Activated CD4-positive, alpha-beta memory T cell treated with anti-CD3 and anti-CD28 coated beads, Interleukin-2, amount 10 ng/mL, durations not matched to agents 7 days and 5 days (primary cell): Measurements from ENCODE around the gene GPR89B. TPM values are rescaled to one million over a fixed set of nuclear protein-coding genes. Genes with fewer than 3 reads are reported as not detected.
A peak's percentile ranks its signal among the peaks of the same experiment; 100 is the strongest.
"Not testable (repeated sequence)": the region's sequence is repeated elsewhere in the genome, so short reads cannot be mapped to it uniquely, and the experiment has no call there.

Experiments used
- CTCF ChIA-PET: fragments of 350-600 bp; sonication (Branson Sonifier 250); formaldehyde crosslinking; loops from one replicate; lab custom pipeline; 2021; ENCODE audit warnings: antibody characterized with exemption, inconsistent platforms; lab: Charles Lee
- POLR2A ChIA-PET: fragments of 350-600 bp; sonication (Branson Sonifier 250); formaldehyde crosslinking; loops from one replicate; lab custom pipeline; 2021; ENCODE audit warnings: antibody characterized with exemption; lab: Charles Lee
- DNase-seq: peaks from one replicate; pipeline ENCODE4 v3.0.0-alpha.2; 2020
- H3K27ac Mint-ChIP-seq: one replicate; pipeline ENCODE4 v1.8.0; 2021; ENCODE audit warnings: mild to moderate bottlenecking, mixed read lengths
- H3K27me3 Mint-ChIP-seq: one replicate; pipeline ENCODE4 v1.8.0; 2021; ENCODE audit warnings: mixed read lengths
- H3K36me3 Mint-ChIP-seq: one replicate; pipeline ENCODE4 v1.8.0; 2021; ENCODE audit warnings: low read depth, mixed read lengths
- H3K4me1 Mint-ChIP-seq: one replicate; pipeline ENCODE4 v1.8.0; 2021; ENCODE audit warnings: mixed read lengths
- H3K4me3 Mint-ChIP-seq: one replicate; pipeline ENCODE4 v1.8.0; 2021; ENCODE audit warnings: mild to moderate bottlenecking, mixed read lengths
- H3K9me3 Mint-ChIP-seq: one replicate; pipeline ENCODE4 v1.8.0; 2021; ENCODE audit warnings: mixed read lengths
- total RNA-seq, 2 experiments: library from RNA; stranded (reverse); gene quantifications; one replicate each; pipeline ENCODE4 v1.2.3, GENCODE V29; 2021

The GPR89B gene
- total RNA-seq, 2 experiments from 2014 or later: 23.8 to 25.7 TPM

- H3K27ac Mint-ChIP-seq, POLR2A ChIA-PET, H3K9me3 Mint-ChIP-seq, H3K36me3 Mint-ChIP-seq, CTCF ChIA-PET, DNase-seq: not testable (repeated sequence)
- peaks cover 37% of the 10 kb centered on the region for H3K27me3 Mint-ChIP-seq
- peak overlapping the region; percentile 7 for H3K4me3 Mint-ChIP-seq
- H3K4me1 Mint-ChIP-seq: peaks cover 12% of the 10 kb centered on the region
Observed at GRCh38 chr1:148014289-148015200, 86.3 kb downstream of the GPR89B start.

DNA sequence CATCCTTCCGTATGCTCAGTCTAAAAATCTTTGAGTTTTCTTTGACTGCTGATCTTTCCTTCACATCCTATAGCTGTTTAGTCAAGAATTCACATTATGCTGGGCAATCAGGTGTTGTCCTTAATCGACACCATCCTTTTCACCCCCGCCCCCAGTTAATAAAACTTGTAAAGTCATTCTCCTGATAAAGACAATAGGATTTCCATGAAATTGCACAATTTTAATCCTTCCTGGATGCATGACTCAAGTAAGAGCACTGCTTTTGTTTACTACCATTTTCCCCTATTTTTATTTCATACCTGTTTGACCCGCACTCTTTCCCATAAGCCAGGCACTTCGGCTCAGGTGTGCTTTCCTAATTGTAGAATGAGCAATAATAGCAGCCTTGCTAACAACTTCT, 96.7 kb downstream of the GPR89B start:
- H3K27ac Mint-ChIP-seq, DNase-seq, H3K27me3 Mint-ChIP-seq, H3K9me3 Mint-ChIP-seq, CTCF ChIA-PET, H3K4me1 Mint-ChIP-seq, POLR2A ChIA-PET, H3K36me3 Mint-ChIP-seq, H3K4me3 Mint-ChIP-seq: not testable (repeated sequence)

DNA sequence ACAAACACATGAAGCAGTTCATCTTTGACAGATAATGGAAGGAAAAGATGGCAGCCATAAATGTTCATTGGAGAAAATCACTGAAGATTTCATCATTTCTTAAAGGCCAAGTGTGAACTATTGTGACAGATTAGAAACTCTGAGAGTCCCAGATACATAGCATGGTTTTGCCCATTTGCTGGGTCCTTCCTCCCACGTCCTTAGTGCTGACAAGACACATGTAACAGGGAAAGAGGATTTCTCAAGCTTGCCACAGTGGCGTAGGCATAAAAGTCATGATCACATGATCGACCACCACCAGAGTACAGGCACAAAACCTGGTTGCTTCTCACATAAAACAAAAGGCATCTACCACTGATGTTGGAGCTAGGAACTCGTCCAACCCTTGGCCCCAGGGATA, 98.8 kb downstream of the GPR89B start:
- H3K27me3 Mint-ChIP-seq, CTCF ChIA-PET, H3K9me3 Mint-ChIP-seq, H3K36me3 Mint-ChIP-seq, POLR2A ChIA-PET, DNase-seq, H3K4me1 Mint-ChIP-seq, H3K4me3 Mint-ChIP-seq, H3K27ac Mint-ChIP-seq: not testable (repeated sequence)

- H3K27me3 Mint-ChIP-seq: peaks cover 11% of the 10 kb centered on the region
- H3K27ac Mint-ChIP-seq, CTCF ChIA-PET, H3K4me3 Mint-ChIP-seq, H3K4me1 Mint-ChIP-seq, H3K9me3 Mint-ChIP-seq, POLR2A ChIA-PET, DNase-seq, H3K36me3 Mint-ChIP-seq: not testable (repeated sequence)
Observed at GRCh38 chr1:148032247-148032646, 104.0 kb downstream of the GPR89B start.

DNA sequence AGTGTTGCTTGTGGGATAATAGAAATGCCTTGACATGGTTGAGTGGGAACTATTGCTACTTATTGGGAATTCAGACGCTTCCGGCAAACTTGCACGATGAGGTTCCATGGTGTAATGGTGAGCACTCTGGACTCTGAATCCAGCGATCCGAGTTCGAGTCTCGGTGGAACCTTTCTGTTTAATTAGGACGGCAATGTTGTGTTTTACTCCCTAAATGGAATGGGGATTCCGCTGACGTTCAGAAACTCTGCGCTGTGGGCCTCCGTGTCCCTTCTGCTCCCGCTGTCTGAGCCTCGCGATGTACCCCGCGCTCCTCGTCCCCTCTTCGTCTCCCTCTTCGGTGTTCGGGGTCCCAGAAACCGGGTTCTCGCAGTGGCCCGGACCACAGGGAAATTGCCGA, 104.5 kb downstream of the GPR89B start:
- CTCF ChIA-PET, H3K4me3 Mint-ChIP-seq, H3K9me3 Mint-ChIP-seq, H3K4me1 Mint-ChIP-seq, POLR2A ChIA-PET, H3K27ac Mint-ChIP-seq, H3K36me3 Mint-ChIP-seq, DNase-seq: not testable (repeated sequence)
- H3K27me3 Mint-ChIP-seq: peaks cover 11% of the 10 kb centered on the region

GRCh38 chr1:148033147-148033546, 104.9 kb downstream of the GPR89B start:
- CTCF ChIA-PET, POLR2A ChIA-PET, H3K4me1 Mint-ChIP-seq, H3K4me3 Mint-ChIP-seq, H3K9me3 Mint-ChIP-seq, H3K27ac Mint-ChIP-seq, H3K36me3 Mint-ChIP-seq, DNase-seq: not testable (repeated sequence)
- H3K27me3 Mint-ChIP-seq: peaks cover 11% of the 10 kb centered on the region

- H3K36me3 Mint-ChIP-seq, H3K4me1 Mint-ChIP-seq, H3K9me3 Mint-ChIP-seq, CTCF ChIA-PET, DNase-seq: not testable (repeated sequence)
- Mint-ChIP-seq H3K27me3 (peaks cover 11% of the 10 kb centered on the region), H3K27ac (peak overlapping the region; percentile 91), H3K4me3 (peak overlapping the region; percentile 78)
- POLR2A ChIA-PET: interaction anchor here (0.7 to 1.9 kb wide), 12 partner anchors 23 to 958 kb away, joined by 3 to 20 read pairs (median 4); partner anchors contain the start of gene ACP6
Observed at GRCh38 chr1:148037850-148038461, 109.7 kb downstream of the GPR89B start.

GRCh38 chr1:148038462-148039333, 110.5 kb downstream of the GPR89B start:
- H3K27ac Mint-ChIP-seq: peak overlapping the region; percentile 91
- CTCF ChIA-PET, H3K36me3 Mint-ChIP-seq, H3K9me3 Mint-ChIP-seq, H3K27me3 Mint-ChIP-seq, H3K4me1 Mint-ChIP-seq: not testable (repeated sequence)
- peak overlapping the region; percentile 78 for H3K4me3 Mint-ChIP-seq
- POLR2A ChIA-PET: interaction anchor here (0.6 to 1.9 kb wide), 14 partner anchors 22 to 958 kb away, joined by 3 to 20 read pairs (median 4); partner anchors contain the start of genes ACP6 and CHD1L
- peak; percentile 82 for DNase-seq

Other genes starting within 250 kb of the GPR89B start
- gene GJA5, start 167.8 kb upstream of the GPR89B start, total RNA-seq: not detected
- not detected for gene GJA8, start 25.6 kb upstream of the GPR89B start, total RNA-seq
- gene NBPF11, start 223.9 kb downstream of the GPR89B start, total RNA-seq: 1 to 10 TPM; 9.7 to 9.8 TPM